ENCODE measurements around the gene LILRB5. TPM values are rescaled to one million over a fixed set of nuclear protein-coding genes. Genes with fewer than 3 reads are reported as not detected.
"Not testable (repeated sequence)": the region's sequence is repeated elsewhere in the genome, so short reads cannot be mapped to it uniquely, and the experiment has no call there.

The LILRB5 gene
- total RNA-seq, 2 donors from 2014 or later, result 3.1 to 6.6 TPM

GRCh38 chr19:54240372-54241336 lies 16.4 kb downstream of the LILRB5 start:
- 38 to 42% methylated on average over 10 to 13 of the region's 22 CpGs for WGBS, 2 donors
- ATAC-seq, H3K27ac ChIP-seq: not testable (repeated sequence)

GRCh38 chr19:54239491-54240371 lies 17.3 kb downstream of the LILRB5 start:
- H3K27ac ChIP-seq; H3K36me3 ChIP-seq (replicated peaks in 1 of 2; ENCODE audit: insufficient read depth in 1 of 2, low read depth in 2 of 2); H3K4me3 ChIP-seq; H3K4me1 ChIP-seq; H3K9me3 ChIP-seq; DNase-seq; intact Hi-C loops (cut with DNase I); H3K27me3 ChIP-seq: not testable (repeated sequence)
- peak; percentile 33 for ATAC-seq
- WGBS, 2 donors, result 28 to 47% methylated on average over 7 to 10 of the region's 21 CpGs

More at GRCh38 chr19:54240372-54241336, 16.4 kb downstream of the LILRB5 start:
- H3K4me1 ChIP-seq; H3K9me3 ChIP-seq; DNase-seq; H3K27me3 ChIP-seq; H3K36me3 ChIP-seq (replicated peaks in 1 of 2; ENCODE audit: insufficient read depth in 1 of 2, low read depth in 2 of 2); H3K4me3 ChIP-seq; intact Hi-C loops (cut with DNase I): not testable (repeated sequence)

GRCh38 chr19:54233941-54234340 lies 23.1 kb downstream of the LILRB5 start:
- no peak for DNase-seq
- intact Hi-C loops (cut with DNase I), result loop anchor here (5.0 kb wide), 1 partner anchor 67 kb away; no protein-coding TSS in a partner anchor
- no peaks in the 10 kb centered on the region for H3K27me3 ChIP-seq
- TF ChIP-seq POLR2A (IDR thresholded peaks at IDR 0.05), result no peak
- TF ChIP-seq, protein P1, sequence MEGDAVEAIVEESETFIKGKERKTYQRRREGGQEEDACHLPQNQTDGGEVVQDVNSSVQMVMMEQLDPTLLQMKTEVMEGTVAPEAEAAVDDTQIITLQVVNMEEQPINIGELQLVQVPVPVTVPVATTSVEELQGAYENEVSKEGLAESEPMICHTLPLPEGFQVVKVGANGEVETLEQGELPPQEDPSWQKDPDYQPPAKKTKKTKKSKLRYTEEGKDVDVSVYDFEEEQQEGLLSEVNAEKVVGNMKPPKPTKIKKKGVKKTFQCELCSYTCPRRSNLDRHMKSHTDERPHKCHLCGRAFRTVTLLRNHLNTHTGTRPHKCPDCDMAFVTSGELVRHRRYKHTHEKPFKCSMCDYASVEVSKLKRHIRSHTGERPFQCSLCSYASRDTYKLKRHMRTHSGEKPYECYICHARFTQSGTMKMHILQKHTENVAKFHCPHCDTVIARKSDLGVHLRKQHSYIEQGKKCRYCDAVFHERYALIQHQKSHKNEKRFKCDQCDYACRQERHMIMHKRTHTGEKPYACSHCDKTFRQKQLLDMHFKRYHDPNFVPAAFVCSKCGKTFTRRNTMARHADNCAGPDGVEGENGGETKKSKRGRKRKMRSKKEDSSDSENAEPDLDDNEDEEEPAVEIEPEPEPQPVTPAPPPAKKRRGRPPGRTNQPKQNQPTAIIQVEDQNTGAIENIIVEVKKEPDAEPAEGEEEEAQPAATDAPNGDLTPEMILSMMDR (IDR thresholded peaks at IDR 0.05), result no peak
- H3K4me3 ChIP-seq, result no peak overlapping the region
- ATAC-seq, result no peak
- 42 to 68% methylated on average over 4 to 5 of the region's 5 CpGs for WGBS, 2 donors
- no peaks in the 10 kb centered on the region for H3K9me3 ChIP-seq
- no peak overlapping the region for H3K27ac ChIP-seq
- no peaks in the 10 kb centered on the region for H3K36me3 ChIP-seq (replicated peaks in 1 of 2; ENCODE audit: insufficient read depth in 1 of 2, low read depth in 2 of 2)
- H3K4me1 ChIP-seq, result no peaks in the 10 kb centered on the region

- H3K36me3 ChIP-seq (replicated peaks in 1 of 2; ENCODE audit: insufficient read depth in 1 of 2, low read depth in 2 of 2), result no peaks in the 10 kb centered on the region
- H3K4me1 ChIP-seq, result no peaks in the 10 kb centered on the region
- WGBS, 2 donors, result 10 to 19% methylated on average over 16 to 21 of the region's 21 CpGs
- no peak overlapping the region for H3K27ac ChIP-seq
- no peak overlapping the region for H3K4me3 ChIP-seq
- no peaks in the 10 kb centered on the region for H3K27me3 ChIP-seq
- peak; percentile 98 for ATAC-seq
- DNase-seq, result peak; percentile 89 to 92 (median 90)
- H3K9me3 ChIP-seq, result no peaks in the 10 kb centered on the region
- TF ChIP-seq POLR2A (IDR thresholded peaks at IDR 0.05), result no peak
- TF ChIP-seq, protein P1 (IDR thresholded peaks at IDR 0.05), result peak; percentile 83 to 96 (median 92)
- intact Hi-C loops (cut with DNase I), result loop anchor here (5.0 kb wide), 1 partner anchor 64 kb away; no protein-coding TSS in a partner anchor
Observed at GRCh38 chr19:54231077-54231931, 25.8 kb downstream of the LILRB5 start.

DNA sequence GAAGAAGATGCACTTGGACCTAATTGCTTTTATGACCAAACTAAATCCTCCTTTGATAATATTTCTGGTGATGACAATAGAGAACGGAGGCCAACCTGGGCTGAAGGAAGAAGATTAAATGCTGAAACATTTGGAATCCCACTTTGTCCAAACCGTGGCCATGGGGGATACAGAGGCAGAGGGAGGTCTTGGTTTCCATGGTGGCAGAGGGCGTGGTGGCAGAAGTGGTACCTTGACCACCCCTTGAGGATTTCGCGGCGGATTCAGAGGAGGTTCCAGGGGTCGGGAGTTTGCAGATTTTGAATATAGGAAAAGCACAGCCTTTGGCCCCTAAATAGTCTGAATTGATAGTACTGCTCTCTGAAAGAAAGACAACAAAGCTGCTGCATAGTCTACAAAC lies 27.0 kb downstream of the LILRB5 start:
- Histone ChIP-seq H3K4me1 (no peaks in the 10 kb centered on the region), H3K9me3 (no peaks in the 10 kb centered on the region), H3K27ac (no peak overlapping the region), H3K4me3 (no peak overlapping the region), H3K27me3 (no peaks in the 10 kb centered on the region), H3K36me3 (replicated peaks in 1 of 2; ENCODE audit: insufficient read depth in 1 of 2, low read depth in 2 of 2) (no peaks in the 10 kb centered on the region)
- TF ChIP-seq POLR2A (IDR thresholded peaks at IDR 0.05), result no peak
- TF ChIP-seq, protein P1 (IDR thresholded peaks at IDR 0.05), result no peak
- WGBS, 2 donors, result 67 to 71% methylated on average over 7 of the region's 7 CpGs
- DNase-seq (no peak), ATAC-seq (no peak)
- intact Hi-C loops (cut with DNase I), result loop anchor here (5.0 kb wide), 1 partner anchor 63 kb away; no protein-coding TSS in a partner anchor

Measured in body of pancreas (tissue), 4 donors.